Measurements from ENCODE around the gene DCHS1.

DNA sequence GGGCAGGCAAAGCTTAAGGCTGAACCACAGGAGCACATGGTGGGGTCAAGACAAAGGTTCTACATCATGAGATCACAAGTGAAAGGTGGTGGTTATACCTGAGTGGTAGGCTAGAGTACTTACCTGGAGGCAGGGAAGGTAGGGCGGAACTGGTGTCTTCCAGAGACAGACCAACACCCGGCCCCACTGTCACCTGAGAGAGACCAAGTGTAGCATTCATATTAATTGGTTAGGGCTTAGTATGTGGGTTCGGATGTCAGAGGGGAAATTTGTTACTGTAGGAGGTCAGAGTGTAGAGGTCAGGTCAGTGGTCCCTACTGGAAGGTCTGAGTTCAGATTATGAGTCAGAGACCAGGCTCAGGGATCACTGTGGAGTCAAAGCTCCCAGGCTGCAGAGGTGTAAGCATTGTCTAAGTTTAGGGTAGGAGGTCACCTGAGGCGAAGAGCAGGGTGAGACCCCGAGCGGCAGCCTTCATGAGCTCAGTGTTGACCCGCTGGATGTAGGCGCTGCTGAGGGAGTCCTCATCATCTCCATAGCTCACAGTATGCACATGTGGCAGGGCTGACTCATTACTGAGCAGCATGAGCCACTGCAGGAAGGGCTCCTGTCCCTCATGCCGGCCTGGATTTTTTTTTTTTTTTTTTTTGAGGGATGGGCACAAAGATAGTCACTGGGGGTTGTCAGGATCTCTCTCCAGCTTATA, 39.6 kb downstream of the DCHS1 start:
- TF ChIP-seq EZH2 (IDR thresholded peaks at IDR 0.05; ENCODE audit: insufficient read depth, poor library complexity, severe bottlenecking) (no peak), EZH2phosphoT487 (IDR thresholded peaks at IDR 0.05; ENCODE audit: insufficient read depth, low read depth) (no peak)
